Measurements from ENCODE around the gene GRIN3B. TPM values are rescaled to one million over a fixed set of nuclear protein-coding genes. Genes with fewer than 3 reads are reported as not detected.

GRIN3B gene
- total and polyA plus RNA-seq, 9 of the 15 experiments (the other 6 are each of a cell fraction or from before 2014, with no cell fraction given) = 0.06 to 0.95 (median 0.19) TPM; not detected in 6

- TF ChIP-seq HMG20A (CRISPR knock-in tag; conservative IDR thresholded peaks at IDR 0.05) = no peak
- TF ChIP-seq ZNF764 (CRISPR knock-in tag; IDR thresholded peaks at IDR 0.05; ENCODE audit: low read depth) = no peak
- no peak for TF ChIP-seq ZNF282 (CRISPR knock-in tag; IDR thresholded peaks at IDR 0.05)
- no peak for TF ChIP-seq NEUROD1 (IDR thresholded peaks at IDR 0.05; ENCODE audit: borderline replicate concordance, low read depth, low read length, partially characterized antibody)
- 0 out of 2 replicates have a peak, but pooled peaks have one; percentile 29 for TF ChIP-seq SP1 (CRISPR knock-in tag; IDR thresholded peaks at IDR 0.05)
- TF ChIP-seq ZNF512 (tag; IDR thresholded peaks at IDR 0.05) = no peak
- TF ChIP-seq NFYB (IDR thresholded peaks at IDR 0.05; ENCODE audit: extremely low read depth, insufficient read length) = no peak
- no peak for TF ChIP-seq ZBTB49 (CRISPR knock-in tag; IDR thresholded peaks at IDR 0.05; ENCODE audit: borderline replicate concordance)
- TF ChIP-seq ZNF583 (CRISPR knock-in tag; IDR thresholded peaks at IDR 0.05) = no peak; the same call in 1 of the 2 replicates
- TF ChIP-seq TCF7L2 (IDR thresholded peaks at IDR 0.05; ENCODE audit: low read depth, low read length) = no peak
- no peak for TF ChIP-seq PRDM10 (IDR thresholded peaks at IDR 0.05; ENCODE audit: partially characterized antibody)
- TF ChIP-seq HCFC1 (IDR thresholded peaks at IDR 0.05; ENCODE audit: low read depth, low read length) = no peak; the same call in 1 of the 2 replicates
- no peak for TF ChIP-seq USF2 (CRISPR knock-in tag; IDR thresholded peaks at IDR 0.05)
- no peak for TF ChIP-seq CHCHD3 (CRISPR knock-in tag; IDR thresholded peaks at IDR 0.05)
- no peak for TF ChIP-seq E4F1 (CRISPR knock-in tag; IDR thresholded peaks at IDR 0.05; ENCODE audit: borderline replicate concordance)
- no peak for TF ChIP-seq TBP (optimal IDR thresholded peaks at IDR 0.05; ENCODE audit: low read depth, low read length)
Observed at GRCh38 chr19:954672-955494, 45.3 kb upstream of the GRIN3B start (continued).

Data from K562 (cell line).